Thyroid gland (tissue), 4 donors: ENCODE data around the gene KRTAP4-6. TPM values are rescaled to one million over a fixed set of nuclear protein-coding genes. Genes with fewer than 3 reads are reported as not detected.

Experiments
- DNase-seq, 2 donors: peaks; one replicate each; pipeline ENCODE4 v3.0.0-alpha.2; 2019
- H3K27ac ChIP-seq, 3 donors: fragments of 200-600 bp; sonication (generic); 1 replicate in 2 of 3; 2 replicates in 1 of 3; pipeline ENCODE4 v1.5.1; 2016 to 2019; ENCODE audit warnings: mild to moderate bottlenecking in 1 of 3, moderate library complexity in 1 of 3
- H3K27me3 ChIP-seq: fragments of 200-600 bp; sonication (generic); one replicate; pipeline ENCODE4 v1.5.1; 2019
- H3K36me3 ChIP-seq, 2 donors: fragments of 200-600 bp; sonication (generic); one replicate each; pipeline ENCODE4 v1.5.1; 2016 to 2019
- H3K4me1 ChIP-seq, 2 donors: fragments of 200-600 bp; sonication (generic); one replicate each; pipeline ENCODE4 v1.5.1; 2017 to 2019
- H3K4me3 ChIP-seq, 3 donors: fragments of 200-600 bp; sonication (generic); replicated peaks in 1 of 3; 1 replicate in 2 of 3; 2 replicates in 1 of 3; pipeline ENCODE4 v1.5.1; 2016; ENCODE audit warnings: mild to moderate bottlenecking in 1 of 3
- H3K9me3 ChIP-seq: fragments of 200-600 bp; sonication (generic); one replicate; pipeline ENCODE4 v1.5.1; 2017
- POLR2A ChIP-seq, 2 donors: fragments of 450-650 bp; IDR thresholded peaks; one replicate each; pipeline ENCODE4 v1.6.1; 2017; ENCODE audit warnings: antibody characterized with exemption in 2 of 2, mild to moderate bottlenecking in 2 of 2, moderate library complexity in 1 of 2
- WGBS, 2 donors: methylation state at CpG; one replicate each; pipeline ENCODE4 v1.1.5; 2017; 5-methylcytosine and 5-hydroxymethylcytosine counted together
- intact Hi-C: fragments of 100-400 bp; cut with DNase I; formaldehyde crosslinking; loops from one replicate; pipeline ENCODE4 v1.15.1; 2023
- total RNA-seq, 4 donors: library from RNA; depleted of rRNA; stranded (reverse); fragments of >200 nt; gene quantifications; one replicate each; pipeline ENCODE4 v1.2.3, GENCODE V29; 2016
- TF ChIP-seq, protein P1 (sequence below), 6 experiments: fragments of 200-600 bp in 3 of 6; fragments of 450-650 bp in 3 of 6; sonication (generic) in 3 of 6; IDR thresholded peaks; one replicate each; pipeline ENCODE4 v1.5.1; 2016 to 2019; ENCODE audit warnings: antibody characterized with exemption in 6 of 6, mild to moderate bottlenecking in 2 of 6, inconsistent platforms in 1 of 6, moderate library complexity in 1 of 6

KRTAP4-6 gene
- total RNA-seq, 4 donors from 2014 or later: not detected

DNA sequence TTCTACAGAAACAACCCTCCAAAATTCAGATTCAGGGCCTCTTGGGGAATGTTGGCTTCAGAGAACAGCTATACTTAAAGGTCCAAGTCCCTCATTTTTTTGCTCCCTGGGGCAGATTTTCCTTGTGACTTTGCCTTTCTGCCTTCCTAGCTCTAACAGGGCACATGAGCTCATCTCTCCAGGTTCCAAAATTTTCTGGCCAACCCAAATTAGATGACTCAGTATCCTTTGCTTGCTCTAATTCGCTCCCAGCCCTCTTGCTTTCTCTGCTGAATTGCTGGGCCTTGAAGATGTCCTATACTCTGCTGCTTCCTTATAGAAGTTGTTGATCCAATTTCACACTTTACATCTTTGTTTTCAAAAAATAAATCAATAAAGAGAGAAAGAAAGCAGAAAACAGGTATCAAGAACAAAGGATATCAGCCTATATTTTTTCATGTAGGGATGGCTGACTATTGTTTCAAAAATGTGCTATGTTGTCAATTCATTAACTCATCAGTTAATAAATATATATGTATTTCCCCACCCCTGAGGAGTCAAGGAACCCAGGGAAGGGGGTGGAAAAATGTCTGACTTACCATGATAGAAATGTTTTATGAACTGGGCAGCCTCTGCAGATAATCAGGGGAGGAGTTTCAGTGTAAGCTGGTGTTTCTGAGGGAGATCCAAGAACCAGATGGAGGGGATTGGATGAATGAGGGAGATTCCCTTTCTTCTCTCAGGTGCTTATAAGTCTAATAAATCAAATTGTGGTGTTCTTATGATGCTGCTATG lies 38.7 kb upstream of the KRTAP4-6 start:
- Histone ChIP-seq H3K4me3 (no peak overlapping the region), H3K27me3 (no peaks in the 10 kb centered on the region), H3K27ac (no peak overlapping the region), H3K4me1 (no peaks in the 10 kb centered on the region), H3K9me3 (no peaks in the 10 kb centered on the region), H3K36me3 (no peaks in the 10 kb centered on the region)
- intact Hi-C loops: no loop called here
- WGBS, 2 donors: 80 to 85% methylated on average over 1 of the region's 1 CpG
- no peak for DNase-seq
- TF ChIP-seq POLR2A (IDR thresholded peaks at IDR 0.05): no peak
- TF ChIP-seq, protein P1, sequence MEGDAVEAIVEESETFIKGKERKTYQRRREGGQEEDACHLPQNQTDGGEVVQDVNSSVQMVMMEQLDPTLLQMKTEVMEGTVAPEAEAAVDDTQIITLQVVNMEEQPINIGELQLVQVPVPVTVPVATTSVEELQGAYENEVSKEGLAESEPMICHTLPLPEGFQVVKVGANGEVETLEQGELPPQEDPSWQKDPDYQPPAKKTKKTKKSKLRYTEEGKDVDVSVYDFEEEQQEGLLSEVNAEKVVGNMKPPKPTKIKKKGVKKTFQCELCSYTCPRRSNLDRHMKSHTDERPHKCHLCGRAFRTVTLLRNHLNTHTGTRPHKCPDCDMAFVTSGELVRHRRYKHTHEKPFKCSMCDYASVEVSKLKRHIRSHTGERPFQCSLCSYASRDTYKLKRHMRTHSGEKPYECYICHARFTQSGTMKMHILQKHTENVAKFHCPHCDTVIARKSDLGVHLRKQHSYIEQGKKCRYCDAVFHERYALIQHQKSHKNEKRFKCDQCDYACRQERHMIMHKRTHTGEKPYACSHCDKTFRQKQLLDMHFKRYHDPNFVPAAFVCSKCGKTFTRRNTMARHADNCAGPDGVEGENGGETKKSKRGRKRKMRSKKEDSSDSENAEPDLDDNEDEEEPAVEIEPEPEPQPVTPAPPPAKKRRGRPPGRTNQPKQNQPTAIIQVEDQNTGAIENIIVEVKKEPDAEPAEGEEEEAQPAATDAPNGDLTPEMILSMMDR (IDR thresholded peaks at IDR 0.05): no peak

DNA sequence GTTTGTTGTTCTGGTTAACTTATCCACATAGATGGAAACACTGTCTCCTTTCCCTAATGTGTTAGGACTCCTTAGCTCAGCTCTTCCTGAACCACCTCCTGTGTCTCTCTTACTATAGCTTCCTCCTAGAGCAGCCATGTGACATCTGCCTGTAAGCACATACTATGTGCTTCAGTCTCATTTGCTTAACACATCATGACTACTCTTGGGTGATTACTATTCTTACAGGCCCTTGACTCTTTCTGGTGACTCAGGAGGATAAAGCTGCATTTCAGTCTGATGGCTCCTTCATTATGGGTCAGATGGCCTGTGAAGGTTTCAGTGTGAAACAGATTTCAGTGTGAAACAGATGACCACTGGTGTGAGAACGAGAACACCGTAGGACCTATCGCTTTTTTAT lies 38.0 kb upstream of the KRTAP4-6 start:
- Histone ChIP-seq H3K4me1 (no peaks in the 10 kb centered on the region), H3K27me3 (no peaks in the 10 kb centered on the region), H3K9me3 (no peaks in the 10 kb centered on the region), H3K36me3 (no peaks in the 10 kb centered on the region), H3K27ac (no peak overlapping the region), H3K4me3 (no peak overlapping the region)
- intact Hi-C loops: no loop called here
- 91 to 92% methylated on average over 3 of the region's 3 CpGs for WGBS, 2 donors
- no peak for DNase-seq
- no peak for TF ChIP-seq POLR2A (IDR thresholded peaks at IDR 0.05)
- TF ChIP-seq, protein P1 (IDR thresholded peaks at IDR 0.05): no peak

DNA sequence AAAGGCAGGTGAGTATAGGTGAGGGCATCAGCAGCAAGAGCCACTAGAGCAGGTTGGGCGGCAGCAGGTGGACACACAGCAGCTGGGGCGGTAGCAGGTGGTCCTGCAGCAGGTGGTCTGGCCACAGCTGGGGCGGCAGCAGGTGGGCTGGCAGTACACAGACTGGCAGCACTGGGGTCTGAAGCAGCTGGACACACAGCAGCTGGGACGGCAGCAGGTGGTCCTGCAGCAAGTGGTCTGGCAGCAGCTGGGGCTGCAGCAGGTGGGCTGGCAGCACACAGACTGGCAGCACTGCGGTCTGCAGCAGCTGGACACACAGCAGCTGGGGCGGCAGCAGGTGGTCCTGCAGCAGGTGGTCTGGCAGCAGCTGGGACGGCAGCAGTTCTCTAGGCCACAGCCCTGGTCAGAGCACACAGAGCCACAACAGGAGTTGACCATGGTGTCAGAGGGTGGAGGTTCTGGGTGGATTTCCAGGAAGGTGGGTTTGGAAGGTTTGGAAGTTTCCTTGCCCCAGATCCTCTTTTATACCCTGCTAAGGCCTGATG lies 37.5 kb upstream of the KRTAP4-6 start, which contains the start of gene KRTAP4-2:
TSS of gene KRTAP4-2 (minus strand) at position 495 of the 545 bp plus-strand sequence. CDS start at position 438, 57 bp downstream.
- H3K4me1 ChIP-seq: no peaks in the 10 kb centered on the region
- no peak for DNase-seq
- intact Hi-C loops: no loop called here
- H3K4me3 ChIP-seq: no peak within 1 kb of the TSS
- H3K9me3 ChIP-seq: no peaks in the 10 kb centered on the region
- TF ChIP-seq, protein P1 (IDR thresholded peaks at IDR 0.05): no peak
- no peak for TF ChIP-seq POLR2A (IDR thresholded peaks at IDR 0.05)
- no peak within 1 kb of the TSS for H3K27ac ChIP-seq
- no peaks in the 10 kb centered on the region for H3K36me3 ChIP-seq
- H3K27me3 ChIP-seq: no peaks in the 10 kb centered on the region
- 93 to 100% methylated on average over 3 to 7 of the region's 7 CpGs for WGBS, 2 donors

DNA sequence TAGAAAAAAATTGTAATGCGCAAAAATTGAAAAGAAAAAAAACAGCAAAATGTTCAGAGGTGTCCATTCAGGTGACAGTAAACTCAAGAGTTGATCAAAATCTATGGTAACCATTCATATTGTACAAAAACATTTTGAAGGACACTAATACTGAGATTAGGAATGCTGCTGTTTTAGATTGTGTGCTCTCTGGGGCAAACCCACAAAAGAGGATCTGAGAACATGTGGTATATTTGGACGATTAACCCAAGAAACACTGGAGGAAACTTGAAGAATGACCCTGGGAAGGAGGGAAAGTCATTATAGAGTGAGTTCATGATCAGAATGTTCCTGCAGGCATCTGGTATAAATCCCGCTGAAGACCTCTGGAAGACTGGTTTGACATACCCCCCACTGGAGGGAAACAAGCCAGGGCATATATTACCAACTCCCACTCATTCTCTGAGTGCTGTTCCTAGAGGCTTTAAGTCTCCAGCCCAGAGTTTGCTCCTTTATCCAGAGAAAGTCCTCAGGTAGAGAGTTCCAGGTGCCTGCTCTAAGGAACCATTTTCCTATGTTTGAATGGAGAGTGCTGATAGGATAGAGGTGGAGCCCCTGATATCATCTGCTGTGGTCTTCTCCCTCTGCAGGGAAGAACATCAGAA lies 36.5 kb upstream of the KRTAP4-6 start:
- Histone ChIP-seq H3K27me3 (no peaks in the 10 kb centered on the region), H3K9me3 (no peaks in the 10 kb centered on the region), H3K27ac (no peak overlapping the region), H3K4me1 (no peaks in the 10 kb centered on the region), H3K4me3 (no peak overlapping the region), H3K36me3 (no peaks in the 10 kb centered on the region)
- intact Hi-C loops: no loop called here
- no peak for TF ChIP-seq POLR2A (IDR thresholded peaks at IDR 0.05)
- TF ChIP-seq, protein P1 (IDR thresholded peaks at IDR 0.05): no peak
- no peak for DNase-seq
- 78 to 85% methylated on average over 3 of the region's 3 CpGs for WGBS, 2 donors

DNA sequence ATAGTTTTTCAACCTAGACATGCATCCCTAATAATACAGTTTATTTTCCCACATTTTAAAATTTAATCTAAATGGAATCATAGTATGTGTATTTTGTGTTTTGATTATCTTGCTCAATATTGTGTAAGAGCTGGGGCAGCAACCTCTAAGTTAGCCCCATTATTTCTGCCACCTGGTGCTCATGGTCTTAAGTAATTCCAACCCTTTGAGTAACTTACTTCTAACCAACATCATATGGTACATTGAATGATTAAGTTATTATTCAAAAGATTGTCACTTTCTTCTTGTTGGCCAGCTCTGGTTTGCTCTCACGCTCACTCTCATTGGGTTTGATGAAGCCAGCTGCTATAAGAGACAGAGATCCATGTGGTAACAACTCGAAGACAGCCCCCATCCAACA lies 31.5 kb upstream of the KRTAP4-6 start:
- Histone ChIP-seq H3K27ac (no peak overlapping the region), H3K36me3 (no peaks in the 10 kb centered on the region), H3K4me3 (no peak overlapping the region), H3K27me3 (no peaks in the 10 kb centered on the region), H3K4me1 (no peaks in the 10 kb centered on the region), H3K9me3 (no peaks in the 10 kb centered on the region)
- TF ChIP-seq POLR2A (IDR thresholded peaks at IDR 0.05): no peak
- TF ChIP-seq, protein P1 (IDR thresholded peaks at IDR 0.05): no peak
- 75 to 85% methylated on average over 2 of the region's 2 CpGs for WGBS, 2 donors
- no peak for DNase-seq
- intact Hi-C loops: no loop called here
